ENCODE data around the gene FNDC7. TPM values are rescaled to one million over a fixed set of nuclear protein-coding genes. Genes with fewer than 3 reads are reported as not detected.

FNDC7 gene
- total RNA-seq, 6 experiments from 2014 or later = 0.08 TPM; not detected in 5

GRCh38 chr1:108691942-108692723 is 20.6 kb upstream of the FNDC7 start, which contains the start of gene PRPF38B:
Gene PRPF38B (plus strand): TSS chr1:108692310. CDS start chr1:108692592, 282 bp downstream.
- Mint-ChIP-seq H3K4me1 (ENCODE audit: low read depth) (peaks cover 34% of the 10 kb centered on the region), H3K4me3 (peak within 1 kb of the TSS; percentile 99), H3K36me3 (ENCODE audit: low read depth) (peaks cover 35% of the 10 kb centered on the region), H3K27me3 (ENCODE audit: insufficient read depth) (no peaks in the 10 kb centered on the region; the same call in 1 of the 2 replicates), H3K9me3 (no peaks in the 10 kb centered on the region), H3K27ac (peak within 1 kb of the TSS; percentile 91)
- TF ChIP-seq CTCF (IDR thresholded peaks at IDR 0.05) = no peak
- DNase-seq = peak; percentile 89

- Mint-ChIP-seq H3K27ac (peak overlapping the region; percentile 91), H3K4me3 (peak overlapping the region; percentile 99), H3K36me3 (ENCODE audit: low read depth) (peaks cover 41% of the 10 kb centered on the region), H3K9me3 (no peaks in the 10 kb centered on the region), H3K27me3 (ENCODE audit: insufficient read depth) (no peaks in the 10 kb centered on the region; the same call in 1 of the 2 replicates), H3K4me1 (ENCODE audit: low read depth) (peaks cover 33% of the 10 kb centered on the region)
- peak; percentile 64 for DNase-seq
- TF ChIP-seq CTCF (IDR thresholded peaks at IDR 0.05) = peak; percentile 51
Observed at GRCh38 chr1:108692724-108693655, 19.7 kb upstream of the FNDC7 start.

- H3K4me1 Mint-ChIP-seq (ENCODE audit: low read depth) = peaks cover 38% of the 10 kb centered on the region
- H3K9me3 Mint-ChIP-seq = no peaks in the 10 kb centered on the region
- H3K27me3 Mint-ChIP-seq (ENCODE audit: insufficient read depth) = no peaks in the 10 kb centered on the region; the same call in 1 of the 2 replicates
- DNase-seq = no peak
- no peak overlapping the region for H3K27ac Mint-ChIP-seq
- H3K36me3 Mint-ChIP-seq (ENCODE audit: low read depth) = peaks cover 66% of the 10 kb centered on the region
- no peak for TF ChIP-seq CTCF (IDR thresholded peaks at IDR 0.05)
- H3K4me3 Mint-ChIP-seq = peak overlapping the region; percentile 33
Observed at GRCh38 chr1:108695535-108695934, 17.2 kb upstream of the FNDC7 start.

- no peak for DNase-seq
- TF ChIP-seq CTCF (IDR thresholded peaks at IDR 0.05) = no peak
- peaks cover 44% of the 10 kb centered on the region for H3K4me1 Mint-ChIP-seq (ENCODE audit: low read depth)
- H3K9me3 Mint-ChIP-seq = no peaks in the 10 kb centered on the region
- H3K27me3 Mint-ChIP-seq (ENCODE audit: insufficient read depth) = no peaks in the 10 kb centered on the region
- peak overlapping the region; percentile 10 for H3K27ac Mint-ChIP-seq
- H3K36me3 Mint-ChIP-seq (ENCODE audit: low read depth) = peaks cover 59% of the 10 kb centered on the region
- no peak overlapping the region for H3K4me3 Mint-ChIP-seq
Observed at GRCh38 chr1:108699375-108700332, 13.1 kb upstream of the FNDC7 start.
